Smooth muscle cell (in vitro differentiated cells): ENCODE measurements around the gene SNX33. TPM values are rescaled to one million over a fixed set of nuclear protein-coding genes. Genes with fewer than 3 reads are reported as not detected.

Source experiments
- DNase-seq: peaks from one replicate; lab custom pipeline; 2025; ENCODE audit not compliant: unreplicated experiment; lab: John Stamatoyannopoulos, UW
- H2AFZ ChIP-seq: fragments of 200-600 bp; sonication (generic); 2 replicates; pipeline ENCODE4 v1.6.0; 2016; ENCODE audit warnings: antibody characterized with exemption, low read depth, mild to moderate bottlenecking
- H3F3A ChIP-seq: fragments of 200-600 bp; sonication (generic); 2 replicates; pipeline ENCODE4 v1.6.0; 2017; ENCODE audit warnings: antibody characterized with exemption, low read depth
- H3K27ac ChIP-seq: fragments of 200-600 bp; sonication (generic); 2 replicates; pipeline ENCODE4 v1.5.1; 2016; ENCODE audit warnings: low read depth, mild to moderate bottlenecking
- H3K27me3 ChIP-seq: fragments of 200-600 bp; sonication (generic); 2 replicates; pipeline ENCODE4 v1.6.1; 2016; ENCODE audit warnings: low read depth, mild to moderate bottlenecking
- H3K36me3 ChIP-seq: fragments of 200-600 bp; sonication (generic); 2 replicates; pipeline ENCODE4 v1.5.1; 2016; ENCODE audit warnings: low read depth
- H3K4me1 ChIP-seq: fragments of 200-600 bp; sonication (generic); 2 replicates; pipeline ENCODE4 v1.5.1; 2016; ENCODE audit warnings: low read depth
- H3K4me2 ChIP-seq: fragments of 200-600 bp; sonication (generic); 2 replicates; pipeline ENCODE4 v1.6.0; 2016; ENCODE audit warnings: mild to moderate bottlenecking
- H3K4me3 ChIP-seq: fragments of 200-600 bp; sonication (generic); 2 replicates; pipeline ENCODE4 v1.5.1; 2016; ENCODE audit warnings: mild to moderate bottlenecking
- H3K79me2 ChIP-seq: fragments of 200-600 bp; sonication (generic); 2 replicates; pipeline ENCODE4 v1.6.0; 2016; ENCODE audit warnings: low read depth, mild to moderate bottlenecking
- H3K9ac ChIP-seq: fragments of 200-600 bp; sonication (generic); 2 replicates; pipeline ENCODE4 v1.6.0; 2016; ENCODE audit warnings: low read depth
- H3K9me3 ChIP-seq: fragments of 200-600 bp; sonication (generic); replicated peaks from 2 replicates; pipeline ENCODE4 v1.5.1; 2016; ENCODE audit warnings: low read depth
- H4K20me1 ChIP-seq: fragments of 200-600 bp; sonication (generic); 2 replicates; pipeline ENCODE4 v1.6.0; 2016; ENCODE audit warnings: low read depth
- WGBS: methylation state at CpG from one replicate; pipeline ENCODE4 v1.1.7; 2016; ENCODE audit warnings: low lambda C conversion rate; 5-methylcytosine and 5-hydroxymethylcytosine counted together
- polyA plus RNA-seq: library from polyadenylated mRNA; unstranded; fragments of >200 nt; fragmentation: Nextera tagmentation; extraction: Ambion mirVana; gene quantifications from 2 replicates; pipeline ENCODE4 v1.2.1, GENCODE V29; 2016
- total RNA-seq: library from RNA; depleted of rRNA; stranded (reverse); fragments of >200 nt; gene quantifications from 2 replicates; pipeline ENCODE4 v1.2.3, GENCODE V29; 2014
- TF ChIP-seq, protein P1 (sequence below): fragments of 200-600 bp; sonication (generic); IDR thresholded peaks from 2 replicates; pipeline ENCODE4 v1.5.1; 2017; ENCODE audit warnings: borderline replicate concordance, mild to moderate bottlenecking, antibody characterized with exemption; ENCODE audit not compliant: insufficient read depth, poor library complexity, severe bottlenecking

Gene SNX33, protein sequence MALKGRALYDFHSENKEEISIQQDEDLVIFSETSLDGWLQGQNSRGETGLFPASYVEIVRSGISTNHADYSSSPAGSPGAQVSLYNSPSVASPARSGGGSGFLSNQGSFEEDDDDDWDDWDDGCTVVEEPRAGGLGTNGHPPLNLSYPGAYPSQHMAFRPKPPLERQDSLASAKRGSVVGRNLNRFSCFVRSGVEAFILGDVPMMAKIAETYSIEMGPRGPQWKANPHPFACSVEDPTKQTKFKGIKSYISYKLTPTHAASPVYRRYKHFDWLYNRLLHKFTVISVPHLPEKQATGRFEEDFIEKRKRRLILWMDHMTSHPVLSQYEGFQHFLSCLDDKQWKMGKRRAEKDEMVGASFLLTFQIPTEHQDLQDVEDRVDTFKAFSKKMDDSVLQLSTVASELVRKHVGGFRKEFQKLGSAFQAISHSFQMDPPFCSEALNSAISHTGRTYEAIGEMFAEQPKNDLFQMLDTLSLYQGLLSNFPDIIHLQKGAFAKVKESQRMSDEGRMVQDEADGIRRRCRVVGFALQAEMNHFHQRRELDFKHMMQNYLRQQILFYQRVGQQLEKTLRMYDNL
- total RNA-seq (9.7 and 13.6 TPM in 2 replicates), polyA plus RNA-seq (14.2 and 19.2 TPM in 2 replicates)

DNA sequence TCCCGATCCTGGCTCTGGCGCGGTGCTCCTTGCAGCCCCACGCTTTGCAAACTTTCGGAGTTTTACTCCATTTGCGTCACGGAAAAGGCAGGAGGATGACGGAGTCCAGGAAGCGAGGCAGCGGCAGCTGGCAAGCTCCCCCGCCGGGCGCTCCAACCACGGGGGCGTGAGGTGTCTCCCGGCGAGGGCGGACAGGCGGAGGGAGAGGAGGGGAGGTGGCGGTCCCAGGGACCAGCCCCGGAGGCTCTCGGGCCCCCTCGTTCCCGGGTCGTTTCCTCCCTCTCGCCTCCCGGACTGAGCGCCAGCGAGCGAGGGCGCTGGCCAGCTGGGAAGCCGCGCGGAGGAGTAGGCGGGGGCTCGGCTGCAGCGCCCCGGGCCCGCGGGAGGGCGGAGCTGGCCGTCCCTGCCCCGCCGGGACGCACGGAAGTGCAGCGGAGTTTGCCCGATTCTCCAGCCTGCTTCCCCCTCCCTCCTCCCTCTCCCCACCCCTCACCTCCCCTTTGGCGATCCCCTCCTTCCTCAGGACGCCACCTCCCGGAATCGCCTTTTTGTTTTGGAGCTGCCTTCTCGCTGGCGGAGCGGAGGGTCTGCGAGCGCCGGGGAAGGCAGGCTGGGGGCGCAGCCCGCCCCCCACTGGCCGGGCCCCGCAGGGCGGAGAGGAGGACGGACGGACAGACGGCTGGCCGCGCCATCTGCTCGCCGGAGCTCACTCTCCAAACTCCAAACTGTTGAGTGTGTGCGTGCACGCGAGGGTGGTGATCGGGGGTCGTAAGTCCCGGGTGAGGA, at the start of gene SNX33:
Gene SNX33, plus strand, starts transcription at position 543 of the 786 bp plus-strand sequence. CDS start 1,191 bp downstream, outside the sequence.
- H3K4me2 ChIP-seq = peak within 1 kb of the TSS; percentile 95
- no peaks in the 10 kb centered on the region for H3K36me3 ChIP-seq
- H3K27ac ChIP-seq = peak within 1 kb of the TSS; percentile 95
- H2AFZ ChIP-seq = peak within 1 kb of the TSS; percentile 24
- H4K20me1 ChIP-seq = peaks cover 40% of the 10 kb centered on the region
- H3K9ac ChIP-seq = peak within 1 kb of the TSS; percentile 97
- peak; percentile 88 for DNase-seq
- peaks cover 52% of the 10 kb centered on the region for H3K79me2 ChIP-seq
- no peaks in the 10 kb centered on the region for H3F3A ChIP-seq
- H3K4me1 ChIP-seq = peaks cover 34% of the 10 kb centered on the region
- no peaks in the 10 kb centered on the region for H3K9me3 ChIP-seq
- TF ChIP-seq, protein P1, sequence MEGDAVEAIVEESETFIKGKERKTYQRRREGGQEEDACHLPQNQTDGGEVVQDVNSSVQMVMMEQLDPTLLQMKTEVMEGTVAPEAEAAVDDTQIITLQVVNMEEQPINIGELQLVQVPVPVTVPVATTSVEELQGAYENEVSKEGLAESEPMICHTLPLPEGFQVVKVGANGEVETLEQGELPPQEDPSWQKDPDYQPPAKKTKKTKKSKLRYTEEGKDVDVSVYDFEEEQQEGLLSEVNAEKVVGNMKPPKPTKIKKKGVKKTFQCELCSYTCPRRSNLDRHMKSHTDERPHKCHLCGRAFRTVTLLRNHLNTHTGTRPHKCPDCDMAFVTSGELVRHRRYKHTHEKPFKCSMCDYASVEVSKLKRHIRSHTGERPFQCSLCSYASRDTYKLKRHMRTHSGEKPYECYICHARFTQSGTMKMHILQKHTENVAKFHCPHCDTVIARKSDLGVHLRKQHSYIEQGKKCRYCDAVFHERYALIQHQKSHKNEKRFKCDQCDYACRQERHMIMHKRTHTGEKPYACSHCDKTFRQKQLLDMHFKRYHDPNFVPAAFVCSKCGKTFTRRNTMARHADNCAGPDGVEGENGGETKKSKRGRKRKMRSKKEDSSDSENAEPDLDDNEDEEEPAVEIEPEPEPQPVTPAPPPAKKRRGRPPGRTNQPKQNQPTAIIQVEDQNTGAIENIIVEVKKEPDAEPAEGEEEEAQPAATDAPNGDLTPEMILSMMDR = peak; percentile 42
- H3K4me3 ChIP-seq = peak within 1 kb of the TSS; percentile 91
- under 1% methylated on average over 38 of the region's 76 CpGs for WGBS
- no peaks in the 10 kb centered on the region for H3K27me3 ChIP-seq

DNA sequence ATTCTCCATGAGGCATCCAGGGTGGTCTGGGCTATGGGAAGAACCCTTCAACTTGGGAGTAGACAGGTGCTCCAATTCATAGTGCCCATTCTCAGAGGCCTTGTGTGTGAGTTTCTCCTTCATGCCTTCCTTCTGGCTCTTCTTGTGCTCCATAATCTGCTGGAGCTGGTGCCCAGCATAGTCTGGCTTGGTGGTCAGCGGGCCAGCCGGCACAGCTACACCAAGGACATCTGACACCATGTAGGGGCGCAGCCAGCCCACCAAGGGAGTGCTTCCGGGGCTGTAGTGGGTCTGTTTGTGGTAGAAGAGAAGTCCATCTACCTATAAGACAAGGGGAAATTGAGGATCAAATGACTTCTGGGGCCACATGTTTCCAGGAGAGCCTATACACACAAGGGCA, 49.4 kb upstream of the SNX33 start:
- DNase-seq = no peak
- H3K27ac ChIP-seq = peak overlapping the region; percentile 37
- H3K36me3 ChIP-seq = no peaks in the 10 kb centered on the region
- H3K4me3 ChIP-seq = no peak overlapping the region
- no peak overlapping the region for H3K9ac ChIP-seq
- no peaks in the 10 kb centered on the region for H3K79me2 ChIP-seq
- 94% methylated on average over 4 of the region's 4 CpGs for WGBS
- H3F3A ChIP-seq = no peaks in the 10 kb centered on the region
- H3K4me1 ChIP-seq = no peaks in the 10 kb centered on the region
- TF ChIP-seq, protein P1 = no peak
- no peak overlapping the region for H2AFZ ChIP-seq
- H3K4me2 ChIP-seq = no peak overlapping the region
- no peaks in the 10 kb centered on the region for H3K9me3 ChIP-seq
- H3K27me3 ChIP-seq = no peaks in the 10 kb centered on the region
- H4K20me1 ChIP-seq = no peaks in the 10 kb centered on the region

DNA sequence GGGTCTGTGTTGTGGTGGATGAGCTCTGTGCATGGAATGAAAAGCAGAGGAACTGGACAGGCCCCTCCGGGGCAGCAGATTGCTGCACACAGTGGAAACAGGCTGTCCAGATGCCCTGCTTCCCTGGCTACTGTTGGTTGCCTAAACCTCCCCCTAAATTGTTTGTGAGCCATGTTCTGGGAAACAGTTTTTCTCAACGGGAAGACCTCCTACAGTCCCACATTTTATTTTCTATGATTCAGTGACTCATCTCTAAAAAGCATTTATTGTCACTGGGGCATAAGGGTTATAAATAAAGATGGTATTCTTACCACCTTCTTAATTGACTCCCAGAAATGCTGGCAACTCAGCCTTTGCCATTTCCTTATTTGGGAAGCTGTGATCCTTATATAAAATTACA, 48.3 kb upstream of the SNX33 start:
- no peaks in the 10 kb centered on the region for H3K79me2 ChIP-seq
- H2AFZ ChIP-seq = no peak overlapping the region
- H3K9me3 ChIP-seq = no peaks in the 10 kb centered on the region
- TF ChIP-seq, protein P1 = no peak
- no peak overlapping the region for H3K4me3 ChIP-seq
- H3K36me3 ChIP-seq = peaks cover 3% of the 10 kb centered on the region
- H3K27me3 ChIP-seq = no peaks in the 10 kb centered on the region
- peak overlapping the region; percentile 37 for H3K27ac ChIP-seq
- WGBS = 60% methylated on average over 2 of the region's 2 CpGs
- no peaks in the 10 kb centered on the region for H3F3A ChIP-seq
- no peak for DNase-seq
- no peak overlapping the region for H3K9ac ChIP-seq
- H4K20me1 ChIP-seq = no peaks in the 10 kb centered on the region
- H3K4me2 ChIP-seq = no peak overlapping the region
- no peaks in the 10 kb centered on the region for H3K4me1 ChIP-seq
